Measurements from ENCODE around the gene CDK5RAP3.

DNA sequence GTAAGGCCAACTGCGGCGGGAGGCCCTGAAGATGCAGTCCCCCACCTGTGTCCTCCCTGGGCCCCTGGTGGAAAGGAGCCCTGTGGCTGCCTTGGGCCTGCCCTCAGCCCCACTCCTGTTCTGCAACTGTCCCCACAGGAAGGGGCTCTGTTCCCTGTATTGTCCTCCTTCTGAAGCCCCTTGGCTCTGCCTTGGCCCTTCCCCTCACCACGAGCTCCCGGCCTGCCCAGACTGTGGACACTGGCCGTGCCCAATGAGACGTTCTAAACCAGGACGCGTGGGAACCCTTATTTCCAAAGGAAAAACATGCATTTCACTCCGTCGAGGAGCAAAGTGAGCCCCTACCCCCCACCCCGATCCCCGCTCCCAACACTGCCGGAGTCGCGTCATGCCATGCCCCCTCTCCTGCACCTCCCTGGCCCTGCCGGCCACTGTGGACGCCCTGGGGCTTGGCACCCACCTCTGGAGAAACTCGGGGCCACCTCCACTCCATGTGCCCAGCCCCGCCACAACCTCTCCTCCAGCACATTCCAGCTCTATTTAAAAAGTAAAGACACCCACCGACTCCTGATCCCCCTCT lies 43.0 kb upstream of the CDK5RAP3 start:
- TF ChIP-seq CTCF (IDR thresholded peaks at IDR 0.05 in 2 of 3, conservative IDR thresholded peaks at IDR 0.05 in 1 of 3; ENCODE audit: borderline replicate concordance in 1 of 3, insufficient read depth in 1 of 3, low read depth in 2 of 3, low read length in 2 of 3) (no peak), POLR2AphosphoS5 (IDR thresholded peaks at IDR 0.05; ENCODE audit: low read depth, low read length) (no peak), SP1 (IDR thresholded peaks at IDR 0.05; ENCODE audit: low read depth) (no peak), YY1 (IDR thresholded peaks at IDR 0.05; ENCODE audit: extremely low read depth, insufficient replicate concordance, low read depth, low read length) (no peak), EZH2 (IDR thresholded peaks at IDR 0.05) (no peak)
- TF ChIP-seq, protein P1, sequence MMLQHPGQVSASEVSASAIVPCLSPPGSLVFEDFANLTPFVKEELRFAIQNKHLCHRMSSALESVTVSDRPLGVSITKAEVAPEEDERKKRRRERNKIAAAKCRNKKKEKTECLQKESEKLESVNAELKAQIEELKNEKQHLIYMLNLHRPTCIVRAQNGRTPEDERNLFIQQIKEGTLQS (IDR thresholded peaks at IDR 0.05): no peak

All from HCT116 (cell line).